22Rv1 (cell line): ENCODE measurements around the gene ZMPSTE24.

Experiments used
- ZFX ChIP-seq: fragments of 450-650 bp; IDR thresholded peaks from 2 replicates; pipeline ENCODE4 v1.6.1; 2017; ENCODE audit warnings: antibody characterized with exemption, borderline replicate concordance
- TF ChIP-seq, protein P1 (sequence below): fragments of 450-650 bp; IDR thresholded peaks from 2 replicates; pipeline ENCODE4 v1.5.1; 2017; ENCODE audit warnings: mild to moderate bottlenecking

DNA sequence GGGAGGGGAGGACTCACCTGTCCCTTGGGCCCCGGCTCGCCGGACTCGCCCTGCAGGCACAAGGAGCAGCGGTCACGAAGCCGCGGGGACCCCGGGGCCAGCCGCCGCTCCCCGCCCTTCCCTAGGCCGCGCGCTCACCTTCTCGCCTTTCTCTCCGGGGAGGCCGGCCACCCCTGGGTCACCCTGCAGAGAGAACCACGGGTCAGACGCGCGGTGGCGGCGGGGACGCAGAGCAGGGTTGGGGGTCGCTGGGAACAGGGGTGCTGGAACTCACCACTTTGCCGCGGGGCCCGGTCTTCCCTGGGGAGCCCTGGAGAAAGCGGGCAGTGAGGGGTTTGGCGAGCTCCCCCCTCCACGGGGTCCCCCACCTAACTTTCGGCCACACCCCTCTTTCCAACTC, 45.8 kb downstream of the ZMPSTE24 start:
- TF ChIP-seq, protein P1, sequence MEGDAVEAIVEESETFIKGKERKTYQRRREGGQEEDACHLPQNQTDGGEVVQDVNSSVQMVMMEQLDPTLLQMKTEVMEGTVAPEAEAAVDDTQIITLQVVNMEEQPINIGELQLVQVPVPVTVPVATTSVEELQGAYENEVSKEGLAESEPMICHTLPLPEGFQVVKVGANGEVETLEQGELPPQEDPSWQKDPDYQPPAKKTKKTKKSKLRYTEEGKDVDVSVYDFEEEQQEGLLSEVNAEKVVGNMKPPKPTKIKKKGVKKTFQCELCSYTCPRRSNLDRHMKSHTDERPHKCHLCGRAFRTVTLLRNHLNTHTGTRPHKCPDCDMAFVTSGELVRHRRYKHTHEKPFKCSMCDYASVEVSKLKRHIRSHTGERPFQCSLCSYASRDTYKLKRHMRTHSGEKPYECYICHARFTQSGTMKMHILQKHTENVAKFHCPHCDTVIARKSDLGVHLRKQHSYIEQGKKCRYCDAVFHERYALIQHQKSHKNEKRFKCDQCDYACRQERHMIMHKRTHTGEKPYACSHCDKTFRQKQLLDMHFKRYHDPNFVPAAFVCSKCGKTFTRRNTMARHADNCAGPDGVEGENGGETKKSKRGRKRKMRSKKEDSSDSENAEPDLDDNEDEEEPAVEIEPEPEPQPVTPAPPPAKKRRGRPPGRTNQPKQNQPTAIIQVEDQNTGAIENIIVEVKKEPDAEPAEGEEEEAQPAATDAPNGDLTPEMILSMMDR: no peak
- TF ChIP-seq ZFX: no peak
